ENCODE results near the gene YAP1.

Gene YAP1

DNA sequence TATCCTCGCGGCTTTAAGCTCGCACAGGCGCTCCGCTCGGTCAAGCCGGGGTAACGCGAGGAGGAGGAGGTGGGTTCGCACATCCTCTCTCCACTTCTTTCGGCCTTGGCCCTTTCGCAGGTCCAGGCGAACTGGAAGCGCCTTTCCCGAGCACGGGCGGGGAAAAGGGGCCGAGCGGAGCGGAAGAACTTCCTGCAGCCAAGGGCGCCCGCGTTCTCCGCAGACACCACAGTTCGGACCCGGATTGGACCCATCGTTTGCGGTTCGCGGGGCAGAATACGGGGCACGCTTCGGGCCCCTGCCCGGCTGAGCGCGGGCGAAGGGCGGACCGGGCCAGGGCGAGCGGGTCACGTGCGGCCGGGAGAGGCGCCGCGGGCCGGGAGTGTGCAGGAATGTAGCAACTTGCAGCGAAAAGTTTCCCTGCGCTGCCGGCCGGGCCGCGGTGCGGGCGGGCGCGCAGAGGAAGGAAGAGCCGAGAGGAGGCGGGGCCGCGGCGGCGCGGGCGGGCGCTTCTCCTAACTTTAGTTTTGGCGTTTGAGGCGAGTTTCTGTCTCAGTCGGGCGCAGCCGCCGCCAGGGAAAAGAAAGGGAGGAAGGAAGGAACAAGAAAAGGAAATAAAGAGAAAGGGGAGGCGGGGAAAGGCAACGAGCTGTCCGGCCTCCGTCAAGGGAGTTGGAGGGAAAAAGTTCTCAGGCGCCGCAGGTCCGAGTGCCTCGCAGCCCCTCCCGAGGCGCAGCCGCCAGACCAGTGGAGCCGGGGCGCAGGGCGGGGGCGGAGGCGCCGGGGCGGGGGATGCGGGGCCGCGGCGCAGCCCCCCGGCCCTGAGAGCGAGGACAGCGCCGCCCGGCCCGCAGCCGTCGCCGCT lies at the start of gene YAP1:
TSS of gene YAP1 (plus strand) at position 552 of the 865 bp plus-strand sequence. CDS start 402 bp downstream, outside the sequence.
- DNase-seq: peak; percentile 77 to 93 (median 88)

DNA sequence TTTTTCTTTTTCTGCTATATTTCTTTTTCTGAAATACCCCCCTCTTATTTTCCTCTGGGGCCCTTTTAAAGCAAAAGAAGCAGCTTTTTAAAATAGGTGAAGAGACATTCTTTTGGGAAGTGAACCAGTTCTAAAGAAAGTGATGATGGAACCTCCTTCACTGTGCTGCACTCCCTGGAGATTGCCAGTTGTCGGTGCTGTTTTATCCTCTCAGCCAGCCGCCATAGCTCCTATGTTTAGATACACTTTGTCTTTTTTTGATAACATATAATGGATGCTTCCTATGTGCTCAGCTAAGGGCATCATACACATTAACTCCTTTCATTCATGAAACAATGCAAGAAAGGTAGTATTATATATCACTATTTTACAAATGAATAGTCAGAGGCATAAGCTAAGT lies 49.0 kb upstream of the YAP1 start:
- no peak for DNase-seq

DNA sequence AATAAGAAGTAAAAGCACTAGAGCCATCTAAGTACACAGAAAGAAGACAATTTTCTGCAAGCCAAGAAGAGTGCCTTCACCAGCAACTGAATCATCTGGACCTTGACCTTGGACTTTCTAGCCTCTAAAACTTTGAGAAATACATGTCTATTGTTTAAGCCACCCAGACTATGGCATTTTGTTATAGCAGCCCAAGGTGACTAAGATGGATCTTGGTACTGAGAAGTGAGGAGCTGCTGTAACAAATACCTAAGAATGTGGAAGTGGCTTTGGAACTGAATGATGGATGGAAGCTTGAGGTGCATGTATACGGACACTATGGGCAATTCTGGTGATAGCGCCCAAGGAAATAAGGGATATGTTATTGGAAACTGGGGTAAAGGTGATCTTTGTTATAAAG lies 48.1 kb upstream of the YAP1 start:
- no peak for DNase-seq

- DNase-seq: no peak
Observed at GRCh38 chr11:102064316-102064715, 45.9 kb upstream of the YAP1 start.

DNA sequence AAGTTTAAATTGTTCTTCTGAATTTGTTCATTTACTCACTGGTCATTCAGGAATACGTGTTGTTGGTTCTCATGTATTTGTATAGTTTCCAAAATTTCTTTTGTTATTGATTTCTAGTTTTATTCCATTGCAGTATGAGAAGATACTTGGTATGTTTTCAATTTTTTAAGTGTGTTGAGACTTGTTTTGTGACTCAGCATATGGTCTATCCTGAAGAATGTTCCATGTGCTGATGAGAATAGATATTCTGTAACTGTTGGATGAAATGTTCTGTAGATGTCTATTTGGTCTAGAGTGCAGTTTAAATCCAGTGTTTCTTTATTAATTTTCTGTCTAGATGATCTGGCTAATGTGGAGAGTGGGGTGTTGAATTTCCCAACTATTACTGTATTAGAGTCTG lies 39.5 kb upstream of the YAP1 start:
- DNase-seq: no peak

- DNase-seq: no peak
Observed at GRCh38 chr11:102071497-102072472, 38.5 kb upstream of the YAP1 start.

- DNase-seq: no peak
Observed at GRCh38 chr11:102073253-102073652, 37.0 kb upstream of the YAP1 start.

GRCh38 chr11:102079625-102080024 lies 30.6 kb upstream of the YAP1 start:
- no peak for DNase-seq

DNA sequence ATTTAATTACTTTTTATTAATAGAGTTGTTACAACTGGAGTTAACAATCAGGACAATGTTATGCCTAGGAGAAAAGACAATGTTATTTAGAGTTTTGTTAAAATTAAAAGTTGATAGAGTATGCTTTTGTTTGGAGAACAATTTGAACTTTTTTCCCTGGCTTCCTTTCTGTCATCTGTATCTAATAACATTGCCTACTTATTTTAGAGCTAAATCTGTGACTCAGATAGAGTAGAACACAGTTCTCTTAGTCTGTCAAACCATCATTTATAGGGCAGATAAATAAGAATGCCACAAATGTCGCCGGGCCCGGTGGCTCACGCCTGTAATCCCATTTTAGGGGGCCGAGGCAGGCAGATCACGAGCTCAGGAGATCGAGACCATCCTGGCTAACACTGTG lies 28.9 kb upstream of the YAP1 start:
- no peak for DNase-seq

GRCh38 chr11:102085864-102086551 lies 24.2 kb upstream of the YAP1 start:
- DNase-seq: no peak

DNA sequence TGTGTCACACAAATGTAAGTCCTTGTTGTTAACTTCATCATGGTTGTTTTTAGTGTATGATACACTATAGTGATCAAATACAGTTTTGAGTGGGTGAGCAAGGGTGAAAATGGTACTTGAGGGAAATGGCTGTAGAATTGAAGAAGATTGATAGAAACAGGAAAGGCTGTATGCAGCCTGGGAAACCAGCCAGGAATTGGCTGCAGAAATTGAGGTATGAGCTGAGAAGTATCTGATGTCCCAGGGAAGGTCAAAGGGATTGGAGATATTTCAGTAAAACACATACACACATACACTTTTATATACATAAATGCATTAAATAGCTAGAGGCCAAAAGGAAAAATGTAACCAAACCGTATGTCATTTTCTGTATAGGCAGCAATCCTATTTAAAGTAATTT lies 13.1 kb upstream of the YAP1 start:
- no peak for DNase-seq

DNA sequence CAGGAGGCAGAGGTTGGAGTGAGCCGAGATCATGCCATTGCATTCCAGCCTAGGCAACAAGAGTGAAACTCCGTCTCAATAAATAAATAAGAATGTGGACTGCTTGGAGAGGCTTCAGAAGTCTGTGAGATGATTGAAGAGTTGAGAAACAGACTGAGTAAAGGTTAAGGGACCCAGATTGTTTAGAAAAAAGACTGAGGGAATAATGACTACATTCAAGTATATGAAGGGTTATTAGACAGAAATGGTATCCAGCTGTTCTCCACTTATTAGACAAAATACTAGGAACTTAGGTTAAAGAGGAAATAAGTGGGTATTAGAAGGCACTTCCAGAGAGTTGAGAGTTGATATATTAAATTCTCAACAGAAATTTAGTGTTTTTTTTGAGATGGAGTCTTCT lies 10.5 kb upstream of the YAP1 start:
- DNase-seq: no peak

- DNase-seq: no peak
Observed at GRCh38 chr11:102108734-102109440, 1.4 kb upstream of the YAP1 start.

DNA sequence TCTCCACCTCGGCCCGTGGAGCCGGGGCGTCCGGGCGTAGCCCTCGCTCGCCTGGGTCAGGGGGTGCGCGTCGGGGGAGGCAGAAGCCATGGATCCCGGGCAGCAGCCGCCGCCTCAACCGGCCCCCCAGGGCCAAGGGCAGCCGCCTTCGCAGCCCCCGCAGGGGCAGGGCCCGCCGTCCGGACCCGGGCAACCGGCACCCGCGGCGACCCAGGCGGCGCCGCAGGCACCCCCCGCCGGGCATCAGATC lies 439 bp downstream of the YAP1 start:
- no peak for DNase-seq

- peak in 1 of 3 donors; percentile 8 for DNase-seq
Observed at GRCh38 chr11:102111011-102111786, 952 bp downstream of the YAP1 start.

DNA sequence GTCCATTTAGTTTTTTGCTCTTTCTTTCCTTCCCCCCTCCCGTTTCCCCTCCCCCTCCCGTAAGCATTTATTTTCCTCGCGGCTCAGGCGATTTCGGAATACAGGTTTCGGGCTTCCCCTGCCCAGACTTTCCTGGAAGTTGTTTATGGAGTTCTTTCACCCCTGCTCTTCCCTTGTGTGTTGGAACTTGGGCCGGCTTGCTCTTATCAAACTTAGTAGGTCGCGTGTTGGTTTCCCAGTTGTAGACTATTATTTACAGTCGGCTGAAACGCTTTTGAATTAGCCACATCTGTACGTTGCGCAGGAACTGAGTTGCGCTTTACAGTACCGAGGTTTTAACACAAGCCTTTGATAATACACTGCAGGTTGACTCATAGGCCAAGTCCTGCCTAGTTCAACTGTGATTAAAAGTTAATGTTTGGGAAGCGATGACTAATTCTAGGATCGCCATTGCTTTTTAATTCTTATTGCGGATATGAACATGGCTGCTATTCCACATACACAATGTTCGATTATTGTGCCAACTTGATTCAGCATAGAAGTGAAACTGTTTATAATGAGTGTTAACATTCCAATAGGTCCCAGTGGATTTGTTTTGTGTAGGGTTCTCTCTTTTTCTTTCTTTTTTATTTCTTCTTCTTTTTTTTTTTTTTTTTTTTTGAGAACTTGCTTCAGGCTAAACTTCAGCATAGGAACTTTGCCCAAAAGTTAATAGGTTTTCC lies 1.7 kb downstream of the YAP1 start:
- peak; percentile 38 to 66 (median 60) for DNase-seq

DNA sequence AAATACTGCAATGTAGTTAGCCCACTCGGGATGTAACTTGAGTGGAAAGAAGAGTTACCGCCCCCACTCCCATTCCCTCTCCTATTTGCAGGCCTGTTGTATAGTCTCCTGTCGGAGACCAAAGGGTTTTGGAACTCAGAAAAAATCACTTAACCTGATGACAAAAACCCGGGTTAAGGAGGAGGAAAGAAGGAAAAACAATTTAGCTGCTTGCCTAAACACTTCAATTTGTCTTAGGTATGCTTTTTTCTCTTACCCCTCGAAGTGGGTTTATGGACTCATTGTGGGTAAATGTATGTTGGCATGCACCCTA lies 2.2 kb downstream of the YAP1 start:
- DNase-seq: no peak

DNA sequence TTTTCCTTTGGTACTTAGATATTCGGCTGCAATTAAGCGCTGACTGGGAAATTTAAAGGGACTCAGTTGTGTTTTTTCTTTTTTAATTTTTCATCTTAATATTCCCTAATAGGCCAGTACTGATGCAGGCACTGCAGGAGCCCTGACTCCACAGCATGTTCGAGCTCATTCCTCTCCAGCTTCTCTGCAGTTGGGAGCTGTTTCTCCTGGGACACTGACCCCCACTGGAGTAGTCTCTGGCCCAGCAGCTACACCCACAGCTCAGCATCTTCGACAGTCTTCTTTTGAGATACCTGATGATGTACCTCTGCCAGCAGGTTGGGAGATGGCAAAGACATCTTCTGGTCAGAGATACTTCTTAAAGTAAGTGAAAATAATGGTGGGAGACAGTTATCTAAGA lies 3.8 kb downstream of the YAP1 start:
- DNase-seq: no peak

GRCh38 chr11:102115557-102115956 lies 5.3 kb downstream of the YAP1 start:
- no peak for DNase-seq

DNA sequence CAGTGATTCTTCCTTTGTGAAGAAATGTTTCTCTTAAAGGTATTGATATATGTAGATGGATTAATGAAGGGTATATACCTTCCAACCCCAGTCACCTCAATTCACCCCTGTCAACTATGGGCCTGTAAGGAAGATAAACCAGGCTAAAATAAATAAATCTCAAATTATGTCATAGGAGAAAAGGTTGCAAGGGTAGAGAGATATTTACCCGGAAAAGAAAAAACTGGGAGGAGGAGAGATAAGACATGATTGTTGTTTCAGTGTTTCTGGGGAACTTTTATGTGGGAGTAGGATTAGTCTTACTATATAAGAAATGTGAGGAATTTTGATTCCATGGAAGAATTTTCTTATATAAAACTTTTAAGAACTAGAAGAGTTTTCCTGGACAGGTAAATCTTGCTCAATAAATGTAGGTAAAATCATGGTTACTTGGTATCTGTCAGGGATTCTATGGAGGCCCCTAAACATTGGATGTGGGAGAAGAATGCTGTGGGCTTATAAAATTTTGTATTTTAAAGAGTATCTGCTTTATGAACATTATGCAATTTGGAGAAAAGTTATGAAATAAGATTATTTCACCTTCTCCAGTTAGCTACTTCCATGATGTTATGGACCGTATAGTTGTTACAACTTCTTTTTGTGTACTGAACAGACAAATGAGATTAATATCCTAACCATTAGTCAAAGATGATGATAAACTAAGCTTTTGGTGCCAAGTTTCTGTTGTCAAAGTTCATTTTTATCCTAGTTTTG lies 6.4 kb downstream of the YAP1 start:
- DNase-seq: no peak

Data from suppressor macrophage treated with lipopolysaccharide for 1 hour (primary cell).